Suprapubic skin (tissue), 4 donors: ENCODE measurements around the gene FRAT2. TPM values are rescaled to one million over a fixed set of nuclear protein-coding genes. Genes with fewer than 3 reads are reported as not detected.

Source experiments
- DNase-seq, 2 donors: peaks; one replicate each; pipeline ENCODE4 v3.0.0-alpha.2; 2019; ENCODE audit warnings: low spot score in 2 of 2
- H3K27ac ChIP-seq: fragments of 200-600 bp; sonication (generic); one replicate; pipeline ENCODE4 v1.5.1; 2019
- H3K27me3 ChIP-seq: fragments of 200-600 bp; sonication (generic); one replicate; pipeline ENCODE4 v1.5.1; 2019
- H3K36me3 ChIP-seq: fragments of 200-600 bp; sonication (generic); one replicate; pipeline ENCODE4 v1.5.1; 2019
- H3K4me1 ChIP-seq: fragments of 200-600 bp; sonication (generic); one replicate; pipeline ENCODE4 v1.5.1; 2019
- H3K4me3 ChIP-seq: fragments of 200-600 bp; sonication (generic); one replicate; pipeline ENCODE4 v1.5.1; 2019; ENCODE audit warnings: mild to moderate bottlenecking
- H3K9me3 ChIP-seq: fragments of 200-600 bp; sonication (generic); one replicate; pipeline ENCODE4 v1.5.1; 2019
- EP300 ChIP-seq: sonication (generic); formaldehyde crosslinking; IDR thresholded peaks from one replicate; pipeline ENCODE4 v1.6.1; 2017; ENCODE audit warnings: antibody characterized with exemption
- POLR2A ChIP-seq, 2 donors: fragments of 450-650 bp; IDR thresholded peaks; one replicate each; pipeline ENCODE4 v1.6.1; 2017; ENCODE audit warnings: antibody characterized with exemption in 2 of 2, mild to moderate bottlenecking in 2 of 2, moderate library complexity in 2 of 2
- POLR2AphosphoS5 ChIP-seq, 3 donors: sonication (generic); formaldehyde crosslinking; IDR thresholded peaks; one replicate each; pipeline ENCODE4 v1.6.1; 2017; ENCODE audit warnings: antibody characterized with exemption in 3 of 3
- WGBS: methylation state at CpG from one replicate; pipeline ENCODE4 v1.1.5; 2018; 5-methylcytosine and 5-hydroxymethylcytosine counted together
- total RNA-seq, 4 donors: library from RNA; depleted of rRNA; stranded (reverse); fragments of >200 nt; gene quantifications; one replicate each; pipeline ENCODE4 v1.1.0, GENCODE V29; 2016
- TF ChIP-seq, protein P1 (sequence below), 2 donors: fragments of 200-600 bp in 1 of 2; fragments of 450-650 bp in 1 of 2; sonication (generic) in 1 of 2; IDR thresholded peaks; one replicate each; pipeline ENCODE4 v1.5.1; 2016 to 2019; ENCODE audit warnings: antibody characterized with exemption in 2 of 2, mild to moderate bottlenecking in 1 of 2, moderate library complexity in 1 of 2

Gene FRAT2
- total RNA-seq, 4 donors from 2014 or later = 30.9 to 58.0 (median 38.4) TPM

DNA sequence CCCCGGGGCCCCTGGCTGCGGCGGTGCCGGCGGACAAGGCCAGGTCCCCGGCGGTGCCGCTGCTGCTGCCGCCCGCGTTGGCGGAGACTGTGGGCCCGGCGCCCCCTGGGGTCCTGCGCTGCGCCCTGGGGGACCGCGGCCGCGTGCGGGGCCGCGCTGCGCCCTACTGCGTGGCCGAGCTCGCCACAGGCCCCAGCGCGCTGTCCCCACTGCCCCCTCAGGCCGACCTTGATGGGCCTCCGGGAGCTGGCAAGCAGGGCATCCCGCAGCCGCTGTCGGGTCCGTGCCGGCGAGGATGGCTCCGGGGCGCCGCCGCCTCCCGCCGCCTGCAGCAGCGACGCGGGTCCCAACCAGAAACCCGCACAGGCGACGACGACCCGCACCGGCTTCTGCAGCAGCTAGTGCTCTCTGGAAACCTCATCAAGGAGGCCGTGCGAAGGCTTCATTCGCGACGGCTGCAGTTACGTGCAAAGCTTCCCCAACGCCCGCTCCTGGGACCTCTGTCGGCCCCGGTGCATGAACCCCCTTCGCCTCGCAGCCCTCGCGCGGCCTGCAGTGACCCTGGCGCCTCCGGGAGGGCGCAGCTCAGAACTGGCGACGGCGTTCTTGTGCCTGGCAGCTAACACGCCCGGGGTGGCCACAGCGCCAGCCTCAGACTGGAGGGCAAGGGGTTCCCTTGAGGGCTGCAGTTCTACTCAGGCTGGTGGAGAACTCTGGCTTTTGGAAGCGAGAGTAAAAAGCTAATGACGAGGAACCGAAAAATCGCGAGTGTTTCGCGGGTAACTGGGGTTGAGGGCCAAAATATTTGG, 14.7 kb downstream of the FRAT2 start:
- TF ChIP-seq, protein P1, sequence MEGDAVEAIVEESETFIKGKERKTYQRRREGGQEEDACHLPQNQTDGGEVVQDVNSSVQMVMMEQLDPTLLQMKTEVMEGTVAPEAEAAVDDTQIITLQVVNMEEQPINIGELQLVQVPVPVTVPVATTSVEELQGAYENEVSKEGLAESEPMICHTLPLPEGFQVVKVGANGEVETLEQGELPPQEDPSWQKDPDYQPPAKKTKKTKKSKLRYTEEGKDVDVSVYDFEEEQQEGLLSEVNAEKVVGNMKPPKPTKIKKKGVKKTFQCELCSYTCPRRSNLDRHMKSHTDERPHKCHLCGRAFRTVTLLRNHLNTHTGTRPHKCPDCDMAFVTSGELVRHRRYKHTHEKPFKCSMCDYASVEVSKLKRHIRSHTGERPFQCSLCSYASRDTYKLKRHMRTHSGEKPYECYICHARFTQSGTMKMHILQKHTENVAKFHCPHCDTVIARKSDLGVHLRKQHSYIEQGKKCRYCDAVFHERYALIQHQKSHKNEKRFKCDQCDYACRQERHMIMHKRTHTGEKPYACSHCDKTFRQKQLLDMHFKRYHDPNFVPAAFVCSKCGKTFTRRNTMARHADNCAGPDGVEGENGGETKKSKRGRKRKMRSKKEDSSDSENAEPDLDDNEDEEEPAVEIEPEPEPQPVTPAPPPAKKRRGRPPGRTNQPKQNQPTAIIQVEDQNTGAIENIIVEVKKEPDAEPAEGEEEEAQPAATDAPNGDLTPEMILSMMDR (IDR thresholded peaks at IDR 0.05) = no peak
- TF ChIP-seq EP300 = no peak
- TF ChIP-seq POLR2AphosphoS5 (IDR thresholded peaks at IDR 0.05) = peak in 1 of 3 donors; percentile 1
- DNase-seq = peak in 1 of 2 donors; percentile 75
- Histone ChIP-seq H3K36me3 (no peaks in the 10 kb centered on the region), H3K9me3 (no peaks in the 10 kb centered on the region), H3K27ac (peak overlapping the region; percentile 98), H3K27me3 (no peaks in the 10 kb centered on the region), H3K4me1 (peaks cover 29% of the 10 kb centered on the region), H3K4me3 (peak overlapping the region; percentile 86)
- under 1% methylated on average over 40 of the region's 83 CpGs for WGBS

DNA sequence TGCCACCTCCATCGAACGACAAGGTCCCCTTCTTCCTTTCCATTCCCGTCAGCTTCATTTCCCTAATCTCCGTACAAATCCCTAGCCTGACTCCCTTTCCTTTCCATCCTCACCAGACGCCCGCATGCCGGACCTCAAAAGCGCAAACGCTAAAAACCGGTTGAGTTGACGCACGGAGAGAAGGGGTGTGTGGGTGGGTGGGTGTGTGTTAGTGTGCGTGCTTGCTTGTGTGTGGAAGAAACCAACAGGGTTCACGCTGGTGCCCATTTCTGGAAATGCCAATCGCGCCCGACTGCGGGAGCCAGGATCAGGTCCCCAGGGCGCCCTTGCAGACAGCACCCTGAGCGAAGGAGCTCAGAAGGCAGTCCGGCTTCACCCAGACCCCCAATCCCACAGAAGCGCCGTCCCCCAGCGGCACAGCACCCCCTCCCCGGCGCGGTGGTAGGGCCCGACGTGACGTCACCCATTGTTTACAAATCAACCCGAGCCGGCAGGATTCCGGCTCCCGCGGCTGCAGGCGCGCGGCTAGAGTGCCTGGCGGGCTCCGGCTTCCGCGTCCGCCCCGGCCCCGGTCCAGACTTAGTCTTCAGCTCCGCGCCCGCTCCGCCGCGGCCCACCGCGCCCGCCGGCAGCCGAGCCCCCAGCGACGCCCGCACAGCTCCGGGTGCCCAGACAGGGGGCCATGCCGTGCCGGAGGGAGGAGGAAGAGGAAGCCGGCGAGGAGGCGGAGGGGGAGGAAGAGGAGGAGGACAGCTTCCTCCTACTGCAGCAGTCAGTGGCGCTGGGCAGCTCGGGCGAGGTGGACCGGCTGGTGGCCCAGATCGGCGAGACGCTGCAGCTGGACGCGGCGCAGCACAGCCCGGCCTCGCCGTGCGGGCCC, 15.5 kb downstream of the FRAT2 start, which contains the start of gene FRAT1:
FRAT1 (plus strand) TSS at position 500 of the 880 bp plus-strand sequence; CDS start at position 683, 183 bp downstream.
- H3K27me3 ChIP-seq = no peaks in the 10 kb centered on the region
- peaks cover 29% of the 10 kb centered on the region for H3K4me1 ChIP-seq
- H3K9me3 ChIP-seq = no peaks in the 10 kb centered on the region
- H3K4me3 ChIP-seq = peak within 1 kb of the TSS; percentile 86
- H3K27ac ChIP-seq = peak within 1 kb of the TSS; percentile 98
- DNase-seq = peak; percentile 95 to 96
- WGBS = under 1% methylated on average over 34 of the region's 79 CpGs
- TF ChIP-seq POLR2A (IDR thresholded peaks at IDR 0.05) (peak; percentile 14 to 86), EP300 (no peak), POLR2AphosphoS5 (IDR thresholded peaks at IDR 0.05) (peak in 2 of 3 donors; percentile 68 to 76)
- no peaks in the 10 kb centered on the region for H3K36me3 ChIP-seq

DNA sequence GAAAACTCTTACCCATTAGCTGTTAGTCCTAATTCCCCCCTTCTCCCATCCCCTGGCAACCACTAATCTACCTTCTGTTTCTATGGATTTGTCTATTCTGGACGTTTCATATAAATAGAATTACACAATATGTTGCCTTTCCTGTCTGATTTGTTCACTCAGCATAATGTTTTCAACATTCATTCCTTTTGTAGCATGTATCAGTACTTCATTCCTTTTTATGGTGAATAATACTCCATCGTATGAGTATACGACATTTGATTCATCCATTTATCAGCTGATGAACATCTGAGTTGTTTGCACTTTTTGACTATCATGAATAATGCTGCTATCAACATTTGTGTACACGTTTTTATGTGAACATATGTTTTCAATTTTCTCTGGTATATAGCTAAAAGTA, 19.9 kb downstream of the FRAT2 start:
- no peak overlapping the region for H3K4me3 ChIP-seq
- 38% methylated on average over 4 of the region's 4 CpGs for WGBS
- no peaks in the 10 kb centered on the region for H3K9me3 ChIP-seq
- H3K4me1 ChIP-seq = peaks cover 6% of the 10 kb centered on the region
- H3K36me3 ChIP-seq = no peaks in the 10 kb centered on the region
- TF ChIP-seq POLR2A (IDR thresholded peaks at IDR 0.05) (no peak), POLR2AphosphoS5 (IDR thresholded peaks at IDR 0.05) (no peak), EP300 (no peak)
- TF ChIP-seq, protein P1 (IDR thresholded peaks at IDR 0.05) = no peak
- no peak overlapping the region for H3K27ac ChIP-seq
- H3K27me3 ChIP-seq = no peaks in the 10 kb centered on the region
- no peak for DNase-seq

DNA sequence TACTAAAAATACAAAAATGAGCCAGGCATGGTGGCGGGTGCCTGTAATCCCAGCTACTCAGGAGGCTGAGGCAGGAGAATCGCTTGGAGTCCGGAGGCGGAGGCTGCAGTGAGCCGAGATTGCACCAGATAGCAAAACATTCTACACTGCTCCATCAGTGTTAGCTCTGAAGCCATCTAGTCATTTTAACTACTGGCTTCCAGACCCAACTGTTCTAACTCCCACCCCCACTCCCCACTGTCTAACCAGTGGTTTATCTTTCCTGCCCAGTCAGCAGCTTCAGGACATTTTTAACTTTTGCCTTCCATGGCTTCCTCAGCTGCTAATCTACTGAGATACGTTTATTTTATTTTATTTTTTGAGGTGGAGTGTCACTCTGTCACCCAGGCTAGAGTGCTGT, 21.6 kb downstream of the FRAT2 start:
- no peaks in the 10 kb centered on the region for H3K9me3 ChIP-seq
- no peak for DNase-seq
- no peaks in the 10 kb centered on the region for H3K27me3 ChIP-seq
- H3K27ac ChIP-seq = no peak overlapping the region
- TF ChIP-seq POLR2AphosphoS5 (IDR thresholded peaks at IDR 0.05) = no peak
- TF ChIP-seq, protein P1 (IDR thresholded peaks at IDR 0.05) = no peak
- TF ChIP-seq EP300 = no peak
- TF ChIP-seq POLR2A (IDR thresholded peaks at IDR 0.05) = no peak
- H3K4me3 ChIP-seq = no peak overlapping the region
- no peaks in the 10 kb centered on the region for H3K4me1 ChIP-seq
- no peaks in the 10 kb centered on the region for H3K36me3 ChIP-seq
- WGBS = 85% methylated on average over 6 of the region's 6 CpGs

DNA sequence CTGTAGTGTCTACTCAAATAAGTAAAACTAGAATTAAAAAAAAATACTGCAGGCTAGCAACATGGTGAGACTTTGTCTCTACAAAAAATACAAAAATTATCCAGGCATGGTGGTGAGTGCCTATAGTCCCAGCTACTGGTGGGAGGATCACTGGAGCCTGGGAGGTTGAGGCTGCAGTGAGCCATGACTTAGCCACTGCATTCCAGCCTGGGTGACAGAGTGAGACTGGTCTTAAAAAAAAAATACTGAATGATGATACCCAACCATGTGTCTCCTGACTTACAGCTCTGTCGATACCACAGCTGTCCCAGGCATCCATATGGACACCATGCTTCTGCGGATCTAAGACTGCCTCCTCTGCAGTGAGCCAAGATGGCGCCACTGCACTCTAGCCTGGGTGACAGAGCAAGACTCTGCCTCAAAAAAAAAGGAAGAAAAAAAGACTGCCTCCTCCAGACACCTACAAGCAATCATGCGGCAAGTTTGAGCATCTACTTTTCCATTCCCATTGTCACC, 23.4 kb downstream of the FRAT2 start:
- no peak for TF ChIP-seq POLR2AphosphoS5 (IDR thresholded peaks at IDR 0.05)

More for the DNA sequence above, 23.4 kb downstream of the FRAT2 start:
- Histone ChIP-seq H3K4me1 (no peaks in the 10 kb centered on the region), H3K36me3 (no peaks in the 10 kb centered on the region), H3K9me3 (no peaks in the 10 kb centered on the region), H3K27ac (no peak overlapping the region), H3K27me3 (no peaks in the 10 kb centered on the region), H3K4me3 (no peak overlapping the region)
- WGBS = 75% methylated on average over 4 of the region's 4 CpGs
- DNase-seq = no peak
